Testis (tissue), 3 donors: ENCODE measurements around the gene SH3BP4. TPM values are rescaled to one million over a fixed set of nuclear protein-coding genes. Genes with fewer than 3 reads are reported as not detected.

Source experiments
- DNase-seq: peaks from one replicate; pipeline ENCODE4 v3.0.0-alpha.2; 2019
- H3K27ac ChIP-seq, 2 donors: fragments of 200-600 bp; sonication (generic); one replicate each; pipeline ENCODE4 v1.5.1; 2019
- H3K27me3 ChIP-seq: fragments of 200-600 bp; sonication (generic); one replicate; pipeline ENCODE4 v1.5.1; 2019
- H3K36me3 ChIP-seq: fragments of 200-600 bp; sonication (generic); one replicate; pipeline ENCODE4 v1.5.1; 2017; ENCODE audit warnings: low read depth; ENCODE audit errors: missing control alignments
- H3K4me1 ChIP-seq: fragments of 200-600 bp; sonication (generic); one replicate; pipeline ENCODE4 v1.5.1; 2019
- H3K4me3 ChIP-seq, 2 donors: fragments of 200-600 bp; sonication (generic); one replicate each; pipeline ENCODE4 v1.5.1; 2017 to 2019
- H3K9me3 ChIP-seq: fragments of 200-600 bp; sonication (generic); one replicate; pipeline ENCODE4 v1.5.1; 2017
- CTCF ChIP-seq, 3 experiments: fragments of 450-650 bp in 2 of 3; fragments of 200-600 bp in 1 of 3; sonication (generic) in 1 of 3; IDR thresholded peaks; one replicate each; pipeline ENCODE4 v1.5.1; 2016 to 2019; ENCODE audit warnings: antibody characterized with exemption in 3 of 3, mild to moderate bottlenecking in 2 of 3, moderate library complexity in 1 of 3
- POLR2A ChIP-seq: fragments of 450-650 bp; IDR thresholded peaks from one replicate; pipeline ENCODE4 v1.6.1; 2017; ENCODE audit warnings: antibody characterized with exemption, mild to moderate bottlenecking, moderate library complexity
- WGBS, 2 donors: methylation state at CpG; one replicate each; pipeline ENCODE4 v1.1.5; 2018; 5-methylcytosine and 5-hydroxymethylcytosine counted together
- intact Hi-C: fragments of 100-400 bp; cut with DNase I; formaldehyde crosslinking; loops from one replicate; pipeline ENCODE4 v1.15.1; 2023; ENCODE audit warnings: low total_unique reads
- polyA plus RNA-seq: library from polyadenylated mRNA; stranded (reverse); fragments of 350-450 nt; fragmentation: Illumina TruSeq; extraction: RNeasy Lipid Tissue Mini Kit (QIAGEN cat#74804); gene quantifications from one replicate; pipeline ENCODE4 v1.2.3, GENCODE V29; 2014; ENCODE audit warnings: low read depth, low replicate concordance; ENCODE audit not compliant: insufficient read depth
- total RNA-seq, 2 donors: library from RNA; depleted of rRNA; stranded (reverse); fragments of >200 nt; gene quantifications; one replicate each; pipeline ENCODE4 v1.2.3, GENCODE V29; 2016

The SH3BP4 gene
- total and polyA plus RNA-seq, 3 donors from 2014 or later: 33.3 to 88.5 (median 64.4) TPM

- DNase-seq: peak; percentile 6
- Histone ChIP-seq H3K9me3 (no peaks in the 10 kb centered on the region), H3K27me3 (no peaks in the 10 kb centered on the region), H3K4me3 (no peak overlapping the region), H3K4me1 (peaks cover 7% of the 10 kb centered on the region), H3K36me3 (no peaks in the 10 kb centered on the region), H3K27ac (no peak overlapping the region)
- WGBS, 2 donors: 63 to 69% methylated on average over 5 to 6 of the region's 6 CpGs
- no peak for TF ChIP-seq POLR2A
- intact Hi-C loops: no loop called here
Observed at GRCh38 chr2:235049069-235049468, 97.3 kb downstream of the SH3BP4 start.

GRCh38 chr2:235049719-235050118 is 97.9 kb downstream of the SH3BP4 start:
- no peak for DNase-seq

GRCh38 chr2:235050980-235051351 is 99.1 kb downstream of the SH3BP4 start:
- Histone ChIP-seq H3K27me3 (no peaks in the 10 kb centered on the region), H3K9me3 (no peaks in the 10 kb centered on the region), H3K36me3 (no peaks in the 10 kb centered on the region), H3K27ac (no peak overlapping the region), H3K4me1 (peaks cover 7% of the 10 kb centered on the region), H3K4me3 (no peak overlapping the region)
- 37 to 59% methylated on average over 5 to 7 of the region's 7 CpGs for WGBS, 2 donors
- peak; percentile 90 for DNase-seq
- TF ChIP-seq POLR2A (no peak), CTCF (IDR thresholded peaks at IDR 0.05) (no peak)
- intact Hi-C loops: no loop called here

More at GRCh38 chr2:235049719-235050118, 97.9 kb downstream of the SH3BP4 start:
- H3K27ac ChIP-seq: no peak overlapping the region
- H3K9me3 ChIP-seq: no peaks in the 10 kb centered on the region
- WGBS, 2 donors: 87% methylated on average over 7 to 8 of the region's 8 CpGs
- TF ChIP-seq CTCF (IDR thresholded peaks at IDR 0.05): no peak
- TF ChIP-seq POLR2A: no peak
- no peaks in the 10 kb centered on the region for H3K27me3 ChIP-seq
- no peaks in the 10 kb centered on the region for H3K36me3 ChIP-seq
- H3K4me3 ChIP-seq: no peak overlapping the region
- intact Hi-C loops: no loop called here
- H3K4me1 ChIP-seq: peaks cover 7% of the 10 kb centered on the region

- Histone ChIP-seq H3K27me3 (no peaks in the 10 kb centered on the region), H3K4me3 (no peak overlapping the region), H3K4me1 (peaks cover 7% of the 10 kb centered on the region), H3K9me3 (no peaks in the 10 kb centered on the region), H3K27ac (no peak overlapping the region), H3K36me3 (no peaks in the 10 kb centered on the region)
- no peak for TF ChIP-seq POLR2A
- DNase-seq: no peak
- intact Hi-C loops: no loop called here
- WGBS, 2 donors: 70 to 71% methylated on average over 17 to 18 of the region's 18 CpGs
Observed at GRCh38 chr2:235051436-235052260, 99.8 kb downstream of the SH3BP4 start.

GRCh38 chr2:235052514-235053354 is 100.9 kb downstream of the SH3BP4 start:
- intact Hi-C loops: no loop called here
- DNase-seq: no peak
- no peak overlapping the region for H3K4me3 ChIP-seq
- peaks cover 7% of the 10 kb centered on the region for H3K4me1 ChIP-seq
- WGBS, 2 donors: 82 to 83% methylated on average over 11 to 25 of the region's 25 CpGs
- no peaks in the 10 kb centered on the region for H3K27me3 ChIP-seq
- no peaks in the 10 kb centered on the region for H3K9me3 ChIP-seq
- TF ChIP-seq POLR2A (no peak), CTCF (IDR thresholded peaks at IDR 0.05) (no peak)
- H3K27ac ChIP-seq: no peak overlapping the region
- no peaks in the 10 kb centered on the region for H3K36me3 ChIP-seq
